NCI-H2196 (cell line): ENCODE data around the gene STK32B.

Source experiments
- DNase-seq: peaks from one replicate; lab custom pipeline; 2025; ENCODE audit not compliant: unreplicated experiment; lab: John Stamatoyannopoulos, UW

STK32B gene

GRCh38 chr4:5503336-5503936, 452.2 kb downstream of the STK32B start:
- DNase-seq, result no peak

GRCh38 chr4:5504486-5504885, 453.2 kb downstream of the STK32B start:
- no peak for DNase-seq

- no peak for DNase-seq
Measured at GRCh38 chr4:5510504-5510903, 459.2 kb downstream of the STK32B start.

GRCh38 chr4:5511791-5512190, 460.5 kb downstream of the STK32B start:
- DNase-seq, result no peak

- DNase-seq, result no peak
Measured at GRCh38 chr4:5515646-5516045, 464.4 kb downstream of the STK32B start.

GRCh38 chr4:5517372-5517771, 466.1 kb downstream of the STK32B start:
- no peak for DNase-seq

- no peak for DNase-seq
Measured at GRCh38 chr4:5524446-5525299, 473.4 kb downstream of the STK32B start.

- no peak for DNase-seq
Measured at GRCh38 chr4:5526080-5526846, 475.0 kb downstream of the STK32B start.

- DNase-seq, result no peak
Measured at GRCh38 chr4:5527211-5527610, 475.9 kb downstream of the STK32B start.

- DNase-seq, result no peak
Measured at GRCh38 chr4:5528031-5528436, 476.8 kb downstream of the STK32B start.

GRCh38 chr4:5532100-5532499, 480.8 kb downstream of the STK32B start:
- no peak for DNase-seq

- DNase-seq, result no peak
Measured at GRCh38 chr4:5539584-5539983, 488.3 kb downstream of the STK32B start.

- DNase-seq, result no peak
Measured at GRCh38 chr4:5541169-5541568, 489.9 kb downstream of the STK32B start.

GRCh38 chr4:5543681-5544080, 492.4 kb downstream of the STK32B start:
- DNase-seq, result no peak

- DNase-seq, result no peak
Measured at GRCh38 chr4:5544762-5545161, 493.5 kb downstream of the STK32B start.

- DNase-seq, result no peak
Measured at GRCh38 chr4:5545271-5545670, 494.0 kb downstream of the STK32B start.

- DNase-seq, result no peak
Measured at GRCh38 chr4:5547651-5548249, 496.5 kb downstream of the STK32B start.
